WTC11 (cell line): Measurements from ENCODE around the gene WBP2. TPM values are rescaled to one million over a fixed set of nuclear protein-coding genes. Genes with fewer than 3 reads are reported as not detected.

Experiments
- ARID4B ChIP-seq: sonication (generic); formaldehyde crosslinking; IDR thresholded peaks from 2 replicates; pipeline ENCODE4 v1.8.0; 2023; ENCODE audit warnings: missing genetic modification reagents, mild to moderate bottlenecking, borderline replicate concordance
- ATF1 ChIP-seq: sonication (generic); formaldehyde crosslinking; IDR thresholded peaks from 2 replicates; pipeline ENCODE4 v1.8.1; 2023; ENCODE audit warnings: mild to moderate bottlenecking, moderate library complexity, missing genetic modification reagents
- CREM ChIP-seq: sonication (generic); formaldehyde crosslinking; IDR thresholded peaks from 2 replicates; pipeline ENCODE4 v1.8.1; 2022; ENCODE audit warnings: mild to moderate bottlenecking, missing genetic modification reagents, moderate library complexity
- E2F5 ChIP-seq: sonication (generic); formaldehyde crosslinking; IDR thresholded peaks from 2 replicates; pipeline ENCODE4 v1.8.1; 2022; ENCODE audit warnings: mild to moderate bottlenecking, moderate library complexity, missing genetic modification reagents
- ELF4 ChIP-seq: sonication (generic); formaldehyde crosslinking; IDR thresholded peaks from 2 replicates; pipeline ENCODE4 v1.8.1; 2022; ENCODE audit warnings: low read depth, mild to moderate bottlenecking, moderate library complexity, missing genetic modification reagents
- ESRRA ChIP-seq: sonication (generic); formaldehyde crosslinking; IDR thresholded peaks from 2 replicates; pipeline ENCODE4 v1.8.1; 2022; ENCODE audit warnings: mild to moderate bottlenecking, missing genetic modification reagents, borderline replicate concordance
- FOXK1 ChIP-seq: sonication (generic); formaldehyde crosslinking; IDR thresholded peaks from 2 replicates; pipeline ENCODE4 v1.8.0; 2022; ENCODE audit warnings: mild to moderate bottlenecking, moderate library complexity, missing genetic modification reagents
- FOXP4 ChIP-seq: sonication (generic); formaldehyde crosslinking; IDR thresholded peaks from 2 replicates; pipeline ENCODE4 v1.8.0; 2022; ENCODE audit warnings: mild to moderate bottlenecking, missing genetic modification reagents
- GRHL2 ChIP-seq: fragments of 250-450 bp; sonication (Bioruptor Pico); IDR thresholded peaks from 2 replicates; pipeline ENCODE4 v1.8.0; 2022; ENCODE audit warnings: mild to moderate bottlenecking, moderate library complexity; ENCODE audit not compliant: insufficient replicate concordance, severe bottlenecking
- IRF1 ChIP-seq: sonication (generic); formaldehyde crosslinking; IDR thresholded peaks from 2 replicates; pipeline ENCODE4 v1.8.0; 2023; ENCODE audit warnings: missing genetic modification reagents
- JAZF1 ChIP-seq: fragments of 250-450 bp; sonication (Bioruptor Pico); IDR thresholded peaks from 2 replicates; pipeline ENCODE4 v1.9.0; 2021; ENCODE audit warnings: moderate library complexity, mild to moderate bottlenecking, inconsistent platforms
- JUN ChIP-seq: sonication (generic); formaldehyde crosslinking; IDR thresholded peaks from 2 replicates; pipeline ENCODE4 v1.8.0; 2023; ENCODE audit warnings: mild to moderate bottlenecking, missing genetic modification reagents
- KAT7 ChIP-seq: sonication (generic); formaldehyde crosslinking; IDR thresholded peaks from 2 replicates; pipeline ENCODE4 v1.8.1; 2023; ENCODE audit warnings: missing genetic modification reagents, mild to moderate bottlenecking, borderline replicate concordance
- MAX ChIP-seq: sonication (generic); formaldehyde crosslinking; IDR thresholded peaks from 2 replicates; pipeline ENCODE4 v1.8.0; 2022; ENCODE audit warnings: mild to moderate bottlenecking, missing genetic modification reagents
- MYBL2 ChIP-seq: sonication (generic); formaldehyde crosslinking; IDR thresholded peaks from 2 replicates; pipeline ENCODE4 v1.8.1; 2023; ENCODE audit warnings: mild to moderate bottlenecking, moderate library complexity, missing genetic modification reagents
- NFYB ChIP-seq: sonication (generic); formaldehyde crosslinking; conservative IDR thresholded peaks from 2 replicates; pipeline ENCODE4 v1.8.0; 2022; ENCODE audit warnings: low read depth, missing genetic modification reagents
- NR3C1 ChIP-seq: sonication (generic); formaldehyde crosslinking; conservative IDR thresholded peaks from 2 replicates; pipeline ENCODE4 v1.8.1; 2023; ENCODE audit warnings: low read depth, mild to moderate bottlenecking, missing genetic modification reagents
- SP1 ChIP-seq: sonication (generic); formaldehyde crosslinking; conservative IDR thresholded peaks from 2 replicates; pipeline ENCODE4 v1.8.1; 2022; ENCODE audit warnings: missing genetic modification reagents
- TCF7 ChIP-seq: sonication (generic); formaldehyde crosslinking; IDR thresholded peaks from 2 replicates; pipeline ENCODE4 v1.8.0; 2022; ENCODE audit warnings: mild to moderate bottlenecking, low read depth, missing genetic modification reagents, moderate library complexity
- ZBTB21 ChIP-seq: sonication (generic); formaldehyde crosslinking; IDR thresholded peaks from 2 replicates; pipeline ENCODE4 v1.8.1; 2023; ENCODE audit warnings: mild to moderate bottlenecking, missing genetic modification reagents, borderline replicate concordance
- ZNF121 ChIP-seq: sonication (generic); formaldehyde crosslinking; IDR thresholded peaks from 2 replicates; pipeline ENCODE4 v1.8.0; 2023; ENCODE audit warnings: missing genetic modification reagents
- ZNF219 ChIP-seq: sonication (generic); formaldehyde crosslinking; IDR thresholded peaks from 2 replicates; pipeline ENCODE4 v1.8.0; 2023; ENCODE audit warnings: missing genetic modification reagents, mild to moderate bottlenecking, borderline replicate concordance
- ZNF232 ChIP-seq: sonication (generic); formaldehyde crosslinking; IDR thresholded peaks from 2 replicates; pipeline ENCODE4 v1.8.0; 2022; ENCODE audit warnings: mild to moderate bottlenecking, missing genetic modification reagents
- ZNF281 ChIP-seq: sonication (generic); formaldehyde crosslinking; IDR thresholded peaks from 2 replicates; pipeline ENCODE4 v1.8.0; 2023; ENCODE audit warnings: mild to moderate bottlenecking, missing genetic modification reagents
- ZNF425 ChIP-seq: fragments of 250-450 bp; sonication (Bioruptor Pico); conservative IDR thresholded peaks from 2 replicates; pipeline ENCODE4 v1.9.0; 2021; ENCODE audit warnings: mild to moderate bottlenecking
- total RNA-seq: library from RNA; stranded (reverse); gene quantifications from 3 replicates; pipeline ENCODE4 v1.2.3, GENCODE V29; 2021

The WBP2 gene
- total RNA-seq, 1 experiment from 2014 or later = 68.8 TPM

- TF ChIP-seq FOXP4 = peak; percentile 40; the same call in 1 of the 2 replicates
- TF ChIP-seq ZNF425 (CRISPR knock-in tag) = no peak
- no peak for TF ChIP-seq GRHL2
- no peak for TF ChIP-seq ZNF121
- TF ChIP-seq FOXK1 (CRISPR knock-in tag) = peak; percentile 81
- TF ChIP-seq ZBTB21 (CRISPR knock-in tag) = no peak
- TF ChIP-seq ATF1 = peak; percentile 21; the same call in 1 of the 2 replicates
- 0 out of 2 replicates have a peak, but pooled peaks have one; percentile 2 for TF ChIP-seq NFYB (CRISPR knock-in tag)
- no peak for TF ChIP-seq NR3C1 (CRISPR knock-in tag)
- peak; percentile 21; the same call in 1 of the 2 replicates for TF ChIP-seq ZNF281 (CRISPR knock-in tag)
- peak; percentile 52; the same call in 1 of the 2 replicates for TF ChIP-seq ELF4 (CRISPR knock-in tag)
- TF ChIP-seq ZNF219 (CRISPR knock-in tag) = no peak
- TF ChIP-seq SP1 (CRISPR knock-in tag) = peak; percentile 75
- peak; percentile 48; the same call in 1 of the 2 replicates for TF ChIP-seq JUN
- peak; percentile 11; the same call in 1 of the 2 replicates for TF ChIP-seq ARID4B (CRISPR knock-in tag)
- TF ChIP-seq KAT7 (CRISPR knock-in tag) = peak; percentile 77; the same call in 1 of the 2 replicates
- TF ChIP-seq MYBL2 (CRISPR knock-in tag) = peak; percentile 2; the same call in 1 of the 2 replicates
- TF ChIP-seq ESRRA (CRISPR knock-in tag) = no peak; the same call in 1 of the 2 replicates
- TF ChIP-seq IRF1 (CRISPR knock-in tag) = peak; percentile 58
- TF ChIP-seq CREM (CRISPR knock-in tag) = 0 out of 2 replicates have a peak, but pooled peaks have one; percentile 29
- peak; percentile 68; the same call in 1 of the 2 replicates for TF ChIP-seq MAX
- peak; percentile 55; the same call in 1 of the 2 replicates for TF ChIP-seq TCF7
- TF ChIP-seq ZNF232 (CRISPR knock-in tag) = no peak
- peak; percentile 53; the same call in 1 of the 2 replicates for TF ChIP-seq E2F5 (CRISPR knock-in tag)
- no peak for TF ChIP-seq JAZF1 (CRISPR knock-in tag)
Observed at GRCh38 chr17:75896415-75897159, 41.5 kb upstream of the WBP2 start, which contains the start of gene TRIM65 (continued).
